Gastroesophageal sphincter (tissue), 3 donors: ENCODE results near the gene TRAPPC5.

Experiments
- POLR2A ChIP-seq, 2 donors: fragments of 450-650 bp; IDR thresholded peaks; one replicate each; pipeline ENCODE4 v1.6.1; 2017; ENCODE audit warnings: antibody characterized with exemption in 2 of 2, mild to moderate bottlenecking in 2 of 2, moderate library complexity in 1 of 2
- TF ChIP-seq, protein P1 (sequence below), 4 experiments: fragments of 200-600 bp in 2 of 4; fragments of 450-650 bp in 2 of 4; sonication (generic) in 1 of 4; IDR thresholded peaks; one replicate each; pipeline ENCODE4 v1.5.1; 2017 to 2019; ENCODE audit warnings: antibody characterized with exemption in 4 of 4, mild to moderate bottlenecking in 2 of 4, moderate library complexity in 2 of 4

DNA sequence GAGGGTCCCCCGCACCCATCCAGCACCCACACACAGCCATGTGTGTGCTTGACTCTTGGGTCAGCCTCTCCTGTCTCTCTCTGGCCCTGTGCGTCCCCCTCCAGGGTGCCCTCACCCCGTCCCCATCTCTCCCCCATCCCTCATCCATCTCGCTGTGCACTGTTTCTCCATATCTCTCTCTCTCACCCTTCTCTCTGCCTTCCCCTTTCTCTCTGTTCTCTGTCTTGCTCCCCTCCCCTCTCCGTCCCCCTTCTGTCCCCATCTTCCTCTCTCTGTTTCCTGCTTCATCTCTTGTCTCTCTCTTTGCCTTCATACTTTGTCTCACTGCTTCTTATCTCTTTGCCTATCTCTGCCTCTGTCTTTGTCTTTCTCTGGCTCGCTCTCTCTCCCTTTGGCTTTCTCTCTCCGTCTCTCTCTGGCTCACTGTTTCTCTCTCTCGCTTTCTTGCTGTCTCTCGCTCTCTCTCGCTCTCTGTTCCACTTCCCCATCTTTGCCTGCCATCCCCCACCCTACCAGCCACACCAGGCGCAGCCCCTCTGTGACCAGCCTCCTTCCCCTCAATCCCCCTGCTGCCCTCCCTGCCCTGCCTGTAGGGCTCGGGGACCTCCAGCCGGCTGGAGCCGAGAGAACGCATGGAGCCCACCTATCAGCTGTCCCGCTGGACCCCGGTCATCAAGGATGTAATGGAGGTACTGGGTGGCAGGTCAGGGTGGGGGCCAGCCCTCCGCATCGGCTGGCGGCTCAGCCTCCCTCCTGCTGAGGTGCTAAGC lies 34.8 kb upstream of the TRAPPC5 start:
- TF ChIP-seq, protein P1, sequence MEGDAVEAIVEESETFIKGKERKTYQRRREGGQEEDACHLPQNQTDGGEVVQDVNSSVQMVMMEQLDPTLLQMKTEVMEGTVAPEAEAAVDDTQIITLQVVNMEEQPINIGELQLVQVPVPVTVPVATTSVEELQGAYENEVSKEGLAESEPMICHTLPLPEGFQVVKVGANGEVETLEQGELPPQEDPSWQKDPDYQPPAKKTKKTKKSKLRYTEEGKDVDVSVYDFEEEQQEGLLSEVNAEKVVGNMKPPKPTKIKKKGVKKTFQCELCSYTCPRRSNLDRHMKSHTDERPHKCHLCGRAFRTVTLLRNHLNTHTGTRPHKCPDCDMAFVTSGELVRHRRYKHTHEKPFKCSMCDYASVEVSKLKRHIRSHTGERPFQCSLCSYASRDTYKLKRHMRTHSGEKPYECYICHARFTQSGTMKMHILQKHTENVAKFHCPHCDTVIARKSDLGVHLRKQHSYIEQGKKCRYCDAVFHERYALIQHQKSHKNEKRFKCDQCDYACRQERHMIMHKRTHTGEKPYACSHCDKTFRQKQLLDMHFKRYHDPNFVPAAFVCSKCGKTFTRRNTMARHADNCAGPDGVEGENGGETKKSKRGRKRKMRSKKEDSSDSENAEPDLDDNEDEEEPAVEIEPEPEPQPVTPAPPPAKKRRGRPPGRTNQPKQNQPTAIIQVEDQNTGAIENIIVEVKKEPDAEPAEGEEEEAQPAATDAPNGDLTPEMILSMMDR (IDR thresholded peaks at IDR 0.05): no peak
- no peak for TF ChIP-seq POLR2A (IDR thresholded peaks at IDR 0.05)
